A673 (cell line): ENCODE results near the gene OPTC. TPM values are rescaled to one million over a fixed set of nuclear protein-coding genes. Genes with fewer than 3 reads are reported as not detected.

Experiments used
- BruUV-seq: library from RNA; stranded (reverse); fragments of 400-500 nt; replicated peaks from 2 replicates; lab custom pipeline; 2021; lab: Mats Ljungman, UMichigan
- CTCF ChIA-PET: fragments of 300-600 bp; sonication (Branson Sonifier 250); formaldehyde crosslinking; loops from one replicate; lab custom pipeline; 2022; ENCODE audit warnings: antibody characterized with exemption; lab: Charles Lee
- POLR2A ChIA-PET: fragments of 300-600 bp; sonication (Branson Sonifier 250); formaldehyde crosslinking; loops from one replicate; lab custom pipeline; 2022; ENCODE audit warnings: antibody characterized with exemption; ENCODE audit not compliant: low non-redundant PET; lab: Charles Lee
- DNase-seq: peaks from one replicate; pipeline ENCODE4 v3.0.0-alpha.2; 2015; ENCODE audit warnings: low spot score
- H3K27ac ChIP-seq: fragments of 200-600 bp; sonication (generic); 2 replicates; pipeline ENCODE4 v1.5.1; 2016; ENCODE audit warnings: mixed run types, low read depth, mild to moderate bottlenecking, mixed read lengths, antibody characterized with exemption, low read length; ENCODE audit not compliant: poor library complexity, severe bottlenecking
- H3K27me3 ChIP-seq: fragments of 200-600 bp; sonication (generic); replicated peaks from 2 replicates; pipeline ENCODE4 v1.6.1; 2017; ENCODE audit warnings: mixed run types, low read depth, mild to moderate bottlenecking, mixed read lengths, antibody characterized with exemption, low read length; ENCODE audit not compliant: insufficient read depth, poor library complexity
- H3K36me3 ChIP-seq: fragments of 200-600 bp; sonication (generic); 2 replicates; pipeline ENCODE4 v1.6.1; 2016; ENCODE audit warnings: mixed run types, mild to moderate bottlenecking, mixed read lengths, antibody characterized with exemption, low read length; ENCODE audit not compliant: insufficient read depth, poor library complexity, severe bottlenecking
- H3K4me1 ChIP-seq: fragments of 200-600 bp; sonication (generic); 2 replicates; pipeline ENCODE4 v1.6.1; 2017; ENCODE audit warnings: mixed run types, mild to moderate bottlenecking, mixed read lengths, antibody characterized with exemption, low read length; ENCODE audit not compliant: insufficient read depth, poor library complexity, severe bottlenecking
- H3K4me3 ChIP-seq: fragments of 200-600 bp; sonication (generic); 2 replicates; pipeline ENCODE4 v1.5.1; 2016; ENCODE audit warnings: low read depth, mixed run types, mild to moderate bottlenecking, mixed read lengths, low read length; ENCODE audit not compliant: poor library complexity, severe bottlenecking
- H3K9me3 ChIP-seq: fragments of 200-600 bp; sonication (generic); 2 replicates; pipeline ENCODE4 v1.6.1; 2016; ENCODE audit warnings: mixed run types, low read depth, mild to moderate bottlenecking, mixed read lengths, antibody characterized with exemption, low read length; ENCODE audit not compliant: poor library complexity, severe bottlenecking
- CTCF ChIP-seq: fragments of 300-800, 200-600 bp; sonication (generic); conservative IDR thresholded peaks from 2 replicates; pipeline ENCODE4 v1.5.1; 2017; ENCODE audit warnings: low read depth, mild to moderate bottlenecking, antibody characterized with exemption, low read length, moderate library complexity, mixed read lengths
- EZH2 ChIP-seq: fragments of 200-600 bp; sonication (generic); IDR thresholded peaks from 2 replicates; pipeline ENCODE4 v1.6.1; 2017; ENCODE audit warnings: borderline replicate concordance, low read depth, mild to moderate bottlenecking, mixed read lengths, antibody characterized with exemption, low read length; ENCODE audit not compliant: poor library complexity, severe bottlenecking
- intact Hi-C: fragments of 100-400 bp; cut with micrococcal nuclease; formaldehyde crosslinking; loops from one replicate; pipeline ENCODE4 v1.10.0; 2022; ENCODE audit not compliant: unreplicated experiment
- total RNA-seq: library from RNA; stranded (reverse); gene quantifications from 2 replicates; pipeline ENCODE4 v1.2.3, GENCODE V29; 2021

OPTC gene
- total RNA-seq, 1 experiment from 2014 or later, result not detected

- intact Hi-C loops, result no loop called here
- no peaks in the 10 kb centered on the region for H3K27me3 ChIP-seq
- POLR2A ChIA-PET, result no interaction called here
- peaks cover 5% of the 10 kb centered on the region for H3K4me1 ChIP-seq
- TF ChIP-seq EZH2, result no peak
- no peak for TF ChIP-seq CTCF
- DNase-seq, result no peak
- no peak overlapping the region for H3K27ac ChIP-seq
- CTCF ChIA-PET, result no interaction called here
- no TSS peak for BruUV-seq
- H3K4me3 ChIP-seq, result no peak overlapping the region
- H3K36me3 ChIP-seq, result no peaks in the 10 kb centered on the region
- no peaks in the 10 kb centered on the region for H3K9me3 ChIP-seq
Measured at GRCh38 chr1:203464226-203464625, 29.7 kb upstream of the OPTC start.

GRCh38 chr1:203464743-203465142 lies 29.2 kb upstream of the OPTC start:
- intact Hi-C loops, result no loop called here
- DNase-seq, result no peak
- POLR2A ChIA-PET, result no interaction called here
- Histone ChIP-seq H3K27me3 (no peaks in the 10 kb centered on the region), H3K27ac (no peak overlapping the region), H3K9me3 (no peaks in the 10 kb centered on the region), H3K36me3 (no peaks in the 10 kb centered on the region), H3K4me1 (peaks cover 5% of the 10 kb centered on the region), H3K4me3 (no peak overlapping the region)
- CTCF ChIA-PET, result no interaction called here
- TF ChIP-seq EZH2 (no peak), CTCF (no peak)
- no TSS peak for BruUV-seq

GRCh38 chr1:203465146-203465798 lies 28.7 kb upstream of the OPTC start:
- CTCF ChIA-PET, result interaction anchor here (0.6 kb wide), 1 partner anchor 127 kb away, joined by 6 read pairs; no protein-coding TSS in a partner anchor
- no TSS peak for BruUV-seq
- TF ChIP-seq CTCF (no peak), EZH2 (no peak)

More at GRCh38 chr1:203465146-203465798, 28.7 kb upstream of the OPTC start:
- Histone ChIP-seq H3K9me3 (no peaks in the 10 kb centered on the region), H3K4me3 (no peak overlapping the region), H3K27ac (no peak overlapping the region), H3K4me1 (peaks cover 5% of the 10 kb centered on the region), H3K27me3 (no peaks in the 10 kb centered on the region), H3K36me3 (no peaks in the 10 kb centered on the region)
- intact Hi-C loops, result no loop called here
- POLR2A ChIA-PET, result no interaction called here
- DNase-seq, result no peak
